Stimulated activated CD8-positive, alpha-beta memory T cell treated with anti-CD3 and anti-CD28 coated beads, Interleukin-4, amount 100 ng/mL, for 24 hours (primary cell): ENCODE results near the gene IRF9.

Source experiments
- DNase-seq: peaks from one replicate; pipeline ENCODE4 v3.0.0-alpha.2; 2020; ENCODE audit warnings: low read depth

The IRF9 gene

DNA sequence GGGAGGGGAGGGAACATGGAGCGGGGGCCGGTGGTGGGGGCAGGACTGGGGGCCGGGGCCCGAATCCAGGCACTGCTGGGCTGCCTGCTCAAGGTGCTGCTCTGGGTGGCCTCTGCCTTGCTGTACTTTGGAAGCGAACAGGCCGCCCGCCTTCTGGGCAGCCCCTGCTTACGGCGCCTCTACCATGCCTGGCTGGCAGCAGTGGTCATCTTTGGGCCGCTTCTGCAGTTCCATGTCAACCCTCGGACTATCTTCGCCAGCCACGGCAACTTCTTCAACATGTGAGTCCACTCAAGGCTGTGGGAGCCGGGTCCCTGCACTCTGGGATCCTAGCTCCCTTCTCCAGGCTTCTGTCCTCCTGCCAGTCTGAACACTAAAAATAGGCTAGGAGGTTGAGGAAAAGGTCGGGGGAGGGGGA, 29.5 kb upstream of the IRF9 start:
- DNase-seq, result no peak

DNA sequence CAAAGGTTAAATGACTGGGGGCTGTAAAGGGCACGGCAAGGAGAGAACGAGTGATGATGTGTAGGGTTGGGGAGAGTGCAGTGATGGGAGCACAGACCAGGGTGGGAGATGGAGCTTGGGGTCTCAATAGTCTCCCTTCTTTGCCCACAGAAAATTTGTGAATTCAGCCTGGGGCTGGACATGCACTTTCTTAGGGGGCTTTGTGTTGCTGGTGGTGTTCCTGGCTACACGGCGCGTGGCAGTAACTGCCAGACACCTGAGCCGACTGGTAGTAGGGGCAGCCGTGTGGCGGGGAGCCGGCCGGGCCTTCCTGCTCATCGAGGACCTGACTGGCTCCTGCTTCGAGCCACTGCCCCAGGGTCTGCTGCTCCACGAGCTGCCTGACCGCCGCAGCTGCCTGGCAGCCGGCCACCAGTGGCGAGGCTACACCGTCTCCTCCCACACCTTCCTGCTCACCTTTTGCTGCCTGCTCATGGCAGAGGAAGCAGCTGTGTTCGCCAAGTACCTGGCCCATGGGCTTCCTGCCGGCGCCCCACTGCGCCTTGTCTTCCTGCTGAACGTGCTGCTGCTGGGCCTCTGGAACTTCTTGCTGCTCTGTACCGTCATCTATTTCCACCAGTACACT, 28.9 kb upstream of the IRF9 start:
- DNase-seq, result no peak

DNA sequence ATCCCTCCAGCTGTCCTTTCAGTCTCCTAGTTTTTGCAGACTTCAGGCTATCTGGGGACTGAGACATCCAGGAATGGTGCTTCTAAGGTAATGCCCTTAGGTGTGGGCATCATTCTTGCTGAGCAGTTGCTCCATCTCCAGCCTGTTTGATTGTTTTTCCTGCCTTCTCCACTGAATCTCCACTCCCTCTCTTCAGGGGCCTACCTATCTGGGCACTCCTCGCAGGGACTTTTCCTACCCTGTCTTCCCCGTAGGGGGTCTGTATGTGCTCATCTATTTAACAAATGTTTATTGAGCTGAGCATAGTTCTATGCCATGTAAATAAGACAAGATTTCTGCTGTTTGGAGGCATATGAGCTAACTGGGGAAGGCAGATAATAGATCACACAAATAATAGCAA, 28.1 kb upstream of the IRF9 start:
- DNase-seq, result no peak

DNA sequence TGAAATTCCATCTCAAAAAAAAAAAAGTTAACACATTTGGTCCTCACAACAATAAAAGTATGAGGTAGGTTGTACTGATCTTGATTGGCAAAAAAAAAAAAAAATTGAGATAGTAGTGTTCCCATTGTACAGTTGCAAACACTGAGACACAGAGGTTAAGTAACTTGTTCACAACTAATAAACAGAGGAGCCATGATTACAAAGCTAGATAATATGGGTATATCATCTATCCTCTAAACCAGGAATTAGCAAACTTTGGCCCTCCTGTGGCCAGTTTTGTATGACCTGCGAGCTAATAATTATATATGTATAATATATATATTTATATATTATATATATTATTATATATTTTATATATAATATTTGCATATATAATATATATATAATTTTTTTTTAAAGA, 27.3 kb upstream of the IRF9 start:
- no peak for DNase-seq

DNA sequence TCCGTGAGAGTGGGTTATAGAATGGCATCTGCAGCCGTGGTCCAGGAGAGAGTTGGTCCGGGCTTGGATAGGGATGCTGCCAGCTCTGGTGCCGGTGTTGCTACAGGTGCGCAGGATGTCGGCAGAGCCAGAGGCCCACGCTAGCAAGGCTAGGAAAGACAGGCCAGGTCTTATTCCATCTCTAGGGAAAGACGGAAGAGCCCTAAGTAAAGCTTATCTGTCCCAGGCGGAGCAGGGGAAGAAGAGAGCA, 25.6 kb upstream of the IRF9 start:
- no peak for DNase-seq

DNA sequence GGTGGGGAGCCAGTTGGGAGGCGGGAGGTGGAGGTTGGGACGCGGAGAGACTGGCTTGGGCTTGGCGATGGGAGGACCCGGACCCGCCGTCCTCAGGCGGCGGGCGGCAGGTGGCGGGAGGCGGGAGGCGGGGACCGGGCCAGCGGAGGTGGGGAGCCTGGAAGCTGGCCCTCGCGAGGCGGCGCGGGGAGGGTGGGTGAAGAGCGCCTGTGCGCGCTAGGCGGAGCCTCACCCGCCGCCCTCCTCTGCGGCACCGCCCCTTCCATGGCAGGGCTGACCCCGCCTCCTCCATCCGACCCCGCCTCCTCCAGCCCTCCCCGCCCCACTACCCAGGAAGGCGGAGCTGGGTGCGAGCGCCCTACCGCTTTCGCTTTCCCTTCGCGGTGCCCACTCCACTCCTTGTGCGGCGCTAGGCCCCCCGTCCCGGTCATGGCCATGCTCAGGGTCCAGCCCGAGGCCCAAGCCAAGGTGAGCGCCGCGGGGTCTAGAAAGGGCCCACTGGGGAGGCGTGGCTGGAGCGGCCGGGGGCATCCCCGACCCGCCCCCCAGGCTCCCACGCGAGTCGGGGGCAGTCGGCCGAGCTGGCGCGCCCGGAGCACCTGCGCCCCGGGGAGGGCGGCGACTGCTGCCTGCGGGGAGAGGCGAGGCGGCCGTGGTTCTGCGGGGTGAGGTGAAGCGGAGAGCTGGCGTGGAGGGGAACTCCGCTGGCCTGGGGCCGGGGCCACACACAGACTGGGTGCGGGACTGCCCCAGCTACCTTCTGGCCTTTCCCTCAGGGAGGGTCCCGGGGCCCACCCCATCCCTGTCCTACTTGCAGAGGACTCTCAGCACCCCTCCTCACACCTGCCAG, 25.0 kb upstream of the IRF9 start, which contains the start of gene PSME1:
TSS of gene PSME1 (plus strand) at position 361 of the 850 bp plus-strand sequence. CDS start at position 430, 69 bp downstream.
- peak; percentile 89 for DNase-seq

- DNase-seq, result no peak
These were observed 24.2 kb upstream of the IRF9 start for GRCh38 chr14:24136684-24137528.

- no peak for DNase-seq
These were observed 23.3 kb upstream of the IRF9 start for GRCh38 chr14:24137529-24138395.

GRCh38 chr14:24138396-24139271, 22.4 kb upstream of the IRF9 start:
- no peak for DNase-seq

GRCh38 chr14:24139272-24139934, 21.7 kb upstream of the IRF9 start:
- DNase-seq, result no peak

- DNase-seq, result peak; percentile 99
These were observed 19.8 kb upstream of the IRF9 start, which contains the start of gene EMC9 for GRCh38 chr14:24141097-24141880. Gene EMC9, minus strand, starts transcription at chr14:24141591. Its CDS starts 287 bp downstream, at chr14:24141304.

GRCh38 chr14:24143511-24143910, 17.6 kb upstream of the IRF9 start:
- DNase-seq, result no peak

DNA sequence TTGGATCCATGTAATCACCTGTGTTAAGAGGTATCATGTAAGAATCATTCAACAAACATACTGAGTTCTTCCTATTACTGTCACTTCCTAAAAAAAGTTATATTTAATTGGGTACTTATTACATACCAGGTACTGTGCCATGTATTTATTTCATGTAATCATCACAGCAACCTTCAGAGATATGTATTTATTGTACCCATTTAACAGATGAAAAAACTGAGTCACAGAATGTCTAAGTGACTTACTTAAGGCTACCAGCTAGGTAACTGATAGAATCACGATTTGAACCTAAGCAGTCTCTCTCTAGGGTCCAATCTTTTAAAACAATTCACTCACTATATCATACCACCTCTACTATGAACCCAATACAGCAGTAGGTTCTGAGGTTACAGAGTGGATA, 16.6 kb upstream of the IRF9 start:
- no peak for DNase-seq

DNA sequence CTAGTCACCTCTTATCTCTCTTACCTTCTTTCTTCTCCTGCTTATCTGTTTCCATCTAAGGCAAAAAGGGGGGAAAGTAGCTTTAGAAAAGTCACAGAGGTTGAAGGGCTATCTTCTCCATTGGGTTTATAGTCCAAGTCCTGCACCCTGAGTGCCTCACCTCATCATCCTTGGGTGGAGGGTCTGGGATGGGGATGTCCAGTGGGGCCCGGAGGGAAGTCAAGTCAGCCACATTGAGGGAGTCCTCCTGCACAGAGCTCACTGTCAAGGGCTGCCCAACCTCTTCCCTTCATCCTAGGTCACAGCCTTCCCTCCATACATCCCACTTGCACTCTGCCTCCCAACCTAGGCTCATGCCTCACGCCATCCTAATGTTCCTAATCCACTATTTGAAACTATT, 15.8 kb upstream of the IRF9 start:
- no peak for DNase-seq

DNA sequence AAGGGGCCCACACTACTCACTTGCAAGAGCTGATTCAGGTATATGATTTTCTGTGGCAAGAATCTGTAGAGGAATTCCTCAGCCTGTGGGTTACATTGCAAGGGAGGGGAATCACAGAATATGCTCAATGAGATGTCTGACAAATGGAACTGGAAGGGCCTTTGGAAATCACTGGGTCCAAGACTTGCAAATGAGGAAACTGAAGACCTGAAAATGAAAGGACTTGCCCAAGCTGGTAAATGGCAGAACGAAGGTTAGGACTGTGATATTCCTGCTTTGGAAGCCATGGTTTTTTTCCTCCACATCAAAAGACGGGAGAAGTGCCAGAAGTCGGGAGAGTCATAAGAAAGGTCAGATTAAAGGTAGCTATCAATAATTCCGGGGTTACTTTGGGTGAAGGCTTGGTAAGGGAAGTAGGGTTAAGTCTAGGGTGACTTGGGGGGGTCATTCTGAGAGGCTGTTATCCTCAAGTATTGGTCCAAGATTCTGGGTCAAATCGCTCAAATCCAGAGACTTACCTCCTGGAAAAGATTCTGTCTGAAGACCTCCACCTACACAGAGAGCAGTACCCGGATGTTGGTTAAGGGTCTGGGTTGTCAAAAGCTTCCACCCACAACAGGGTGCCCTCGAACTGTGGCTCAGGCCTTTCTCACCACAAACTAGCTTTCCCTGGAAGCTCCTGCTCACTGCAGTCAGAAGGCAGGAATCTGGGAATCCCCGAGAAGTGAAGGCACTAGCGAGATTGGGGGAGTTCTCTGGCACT, 15.2 kb upstream of the IRF9 start:
- DNase-seq, result no peak

DNA sequence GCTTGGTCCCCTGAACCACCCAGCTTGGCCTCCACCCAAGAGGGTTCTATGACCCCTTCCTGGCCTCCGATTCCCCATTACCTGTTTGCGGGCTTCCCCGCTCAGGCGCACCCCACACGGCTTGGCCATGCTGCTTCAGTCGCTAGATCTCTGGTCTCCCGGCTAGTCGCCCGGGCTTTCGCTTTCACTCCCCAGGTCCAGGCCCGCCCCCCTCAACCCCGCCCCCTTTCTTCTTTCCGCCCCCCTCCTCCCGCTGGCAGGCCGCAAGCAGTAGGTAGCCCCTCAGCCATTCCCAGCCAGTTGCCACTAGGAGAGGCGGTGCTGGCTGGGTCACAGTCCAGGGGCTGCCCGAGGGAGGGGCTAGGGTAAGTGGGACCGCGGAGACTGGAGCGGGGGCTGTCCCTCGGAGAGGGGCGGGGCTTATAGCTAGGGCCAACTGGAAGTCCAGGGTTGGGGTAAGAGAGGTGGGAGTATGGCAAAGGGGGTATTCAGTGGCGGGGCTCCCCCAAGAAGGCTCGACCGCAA, 14.6 kb upstream of the IRF9 start, which contains the start of gene PSME2:
TSS of gene PSME2 (minus strand) at position 158 of the 525 bp plus-strand sequence. CDS start at position 129, 29 bp downstream.
- DNase-seq, result peak; percentile 85

DNA sequence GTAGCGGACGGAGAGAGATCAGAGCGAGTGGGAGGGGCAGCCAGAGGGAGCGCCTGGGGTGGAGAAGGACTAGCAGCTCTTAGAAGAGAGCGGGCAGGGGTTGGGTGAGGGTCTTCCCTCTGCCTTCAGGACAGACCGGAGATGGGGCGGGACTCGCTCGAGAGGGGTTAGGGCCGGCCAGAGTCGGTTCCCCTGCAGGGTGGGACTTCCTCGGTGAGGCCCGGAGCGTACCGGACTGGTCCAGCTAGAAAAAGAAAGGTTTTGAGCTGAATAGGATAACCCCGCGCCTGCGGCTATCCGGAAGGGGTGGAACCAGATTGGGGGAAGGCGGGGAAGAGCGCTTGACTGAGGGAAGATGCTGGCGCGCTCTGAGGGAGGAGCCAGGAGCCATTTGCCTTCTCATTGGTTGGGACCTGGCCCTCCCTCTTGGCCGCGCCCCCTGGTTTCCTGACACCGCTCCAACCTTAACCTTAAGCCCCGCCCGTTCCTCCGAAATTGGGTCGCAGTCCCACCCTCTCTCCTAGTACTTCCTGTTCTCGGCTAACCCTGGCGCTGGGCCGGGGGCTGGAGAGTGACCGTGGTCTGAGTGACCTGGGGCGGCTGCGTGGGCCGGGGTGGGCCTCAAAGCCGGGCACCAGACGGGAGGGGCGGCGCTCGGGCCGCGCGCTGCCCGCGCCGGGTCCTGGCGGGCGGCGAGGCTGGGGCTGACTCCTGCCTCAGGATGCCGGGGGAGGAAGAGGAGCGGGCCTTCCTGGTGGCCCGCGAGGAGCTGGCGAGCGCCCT, 13.9 kb upstream of the IRF9 start, which contains the start of gene RNF31:
TSS of gene RNF31 (plus strand) at position 521 of the 783 bp plus-strand sequence. CDS start at position 722, 201 bp downstream.
- peak; percentile 97 for DNase-seq
